ENCODE measurements around the gene RALGAPB. TPM values are rescaled to one million over a fixed set of nuclear protein-coding genes. Genes with fewer than 3 reads are reported as not detected.

The RALGAPB gene
- total RNA-seq, 2 donors from 2014 or later = 23.1 to 24.4 TPM

GRCh38 chr20:38479596-38479995 lies 7.0 kb downstream of the RALGAPB start:
- Histone ChIP-seq H3K4me1 (peaks cover 5% of the 10 kb centered on the region), H3K27me3 (no peaks in the 10 kb centered on the region), H3K4me3 (no peak overlapping the region), H3K36me3 (replicated peaks in 1 of 2; ENCODE audit: insufficient read depth in 1 of 2, low read depth in 2 of 2) (no peaks in the 10 kb centered on the region), H3K9me3 (no peaks in the 10 kb centered on the region), H3K27ac (no peak overlapping the region)
- intact Hi-C loops (cut with DNase I) = no loop called here
- 90 to 91% methylated on average over 2 of the region's 2 CpGs for WGBS, 2 donors
- DNase-seq (no peak), ATAC-seq (no peak)
- TF ChIP-seq CTCF (IDR thresholded peaks at IDR 0.05) (no peak), POLR2A (IDR thresholded peaks at IDR 0.05) (no peak)

DNA sequence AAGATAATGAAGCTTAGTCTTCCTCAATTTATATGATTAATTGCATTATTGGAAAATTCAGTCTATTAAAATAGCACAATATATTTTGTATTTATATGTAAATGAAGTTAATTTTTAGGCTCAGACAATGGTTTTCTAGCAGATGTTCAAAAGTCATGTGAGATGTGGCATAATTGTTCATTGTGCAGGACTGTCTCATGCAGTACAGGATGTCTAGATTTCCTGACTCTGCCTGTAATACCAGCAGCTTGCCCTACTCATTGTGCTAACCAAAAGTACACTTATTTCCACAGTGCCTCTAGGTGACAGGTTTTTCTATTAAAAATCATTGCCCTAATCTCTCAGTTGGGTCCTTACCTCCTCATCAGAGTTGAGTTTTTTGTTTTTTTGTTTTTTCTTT lies 12.4 kb downstream of the RALGAPB start:
- Histone ChIP-seq H3K4me1 (no peaks in the 10 kb centered on the region), H3K9me3 (no peaks in the 10 kb centered on the region), H3K27ac (no peak overlapping the region), H3K4me3 (no peak overlapping the region), H3K27me3 (no peaks in the 10 kb centered on the region), H3K36me3 (replicated peaks in 1 of 2; ENCODE audit: insufficient read depth in 1 of 2, low read depth in 2 of 2) (peaks cover 0 to 4% of the 10 kb centered on the region in 2 donors)
- intact Hi-C loops (cut with DNase I) = no loop called here
- no peak for TF ChIP-seq CTCF (IDR thresholded peaks at IDR 0.05)
- no peak for TF ChIP-seq POLR2A (IDR thresholded peaks at IDR 0.05)
- DNase-seq (no peak), ATAC-seq (no peak)

- Histone ChIP-seq H3K36me3 (replicated peaks in 1 of 2; ENCODE audit: insufficient read depth in 1 of 2, low read depth in 2 of 2) (peaks cover 0 to 11% of the 10 kb centered on the region in 2 donors), H3K27me3 (no peaks in the 10 kb centered on the region), H3K4me3 (no peak overlapping the region), H3K4me1 (no peaks in the 10 kb centered on the region), H3K27ac (no peak overlapping the region), H3K9me3 (no peaks in the 10 kb centered on the region)
- TF ChIP-seq CTCF (IDR thresholded peaks at IDR 0.05) (no peak), POLR2A (IDR thresholded peaks at IDR 0.05) (no peak)
- intact Hi-C loops (cut with DNase I) = no loop called here
- DNase-seq (no peak), ATAC-seq (no peak)
- WGBS, 2 donors = 91 to 94% methylated on average over 3 of the region's 3 CpGs
Measured at GRCh38 chr20:38489181-38489580, 16.5 kb downstream of the RALGAPB start.

- no peak for DNase-seq
- Histone ChIP-seq H3K36me3 (replicated peaks in 1 of 2; ENCODE audit: insufficient read depth in 1 of 2, low read depth in 2 of 2) (peaks cover 13 to 22% of the 10 kb centered on the region in 2 donors), H3K27me3 (no peaks in the 10 kb centered on the region), H3K4me3 (no peak overlapping the region), H3K27ac (no peak overlapping the region), H3K9me3 (no peaks in the 10 kb centered on the region), H3K4me1 (no peaks in the 10 kb centered on the region)
- TF ChIP-seq POLR2A (IDR thresholded peaks at IDR 0.05) (no peak), CTCF (IDR thresholded peaks at IDR 0.05) (no peak)
- WGBS, 2 donors = 92 to 94% methylated on average over 8 of the region's 8 CpGs
- ATAC-seq = no peak
- intact Hi-C loops (cut with DNase I) = no loop called here
Measured at GRCh38 chr20:38497246-38497935, 24.7 kb downstream of the RALGAPB start.

- no peaks in the 10 kb centered on the region for H3K9me3 ChIP-seq
- DNase-seq (no peak), ATAC-seq (no peak)
- no peaks in the 10 kb centered on the region for H3K4me1 ChIP-seq
- no peak overlapping the region for H3K27ac ChIP-seq
- TF ChIP-seq CTCF (IDR thresholded peaks at IDR 0.05) = no peak
- TF ChIP-seq POLR2A (IDR thresholded peaks at IDR 0.05) = no peak
- WGBS, 2 donors = 75 to 83% methylated on average over 1 of the region's 1 CpG
- peaks cover 13 to 21% of the 10 kb centered on the region in 2 donors for H3K36me3 ChIP-seq (replicated peaks in 1 of 2; ENCODE audit: insufficient read depth in 1 of 2, low read depth in 2 of 2)
- H3K4me3 ChIP-seq = no peak overlapping the region
- no peaks in the 10 kb centered on the region for H3K27me3 ChIP-seq
- intact Hi-C loops (cut with DNase I) = no loop called here
Measured at GRCh38 chr20:38498909-38499308, 26.3 kb downstream of the RALGAPB start.

All from body of pancreas (tissue), 4 donors.